DOHH2 (cell line): ENCODE results near the gene TFCP2L1.
"Not testable (repeated sequence)": the region's sequence is repeated elsewhere in the genome, so short reads cannot be mapped to it uniquely, and the experiment has no call there.

Experiments used
- H3F3A ChIP-seq: fragments of 200-600 bp; sonication (generic), shearing (Covaris generic); 2 replicates; pipeline ENCODE4 v1.6.0; 2016; ENCODE audit warnings: antibody characterized with exemption, mild to moderate bottlenecking; ENCODE audit not compliant: control insufficient read depth, insufficient read depth
- H3K27ac ChIP-seq: fragments of 200-600 bp; sonication (generic); 2 replicates; pipeline ENCODE4 v1.5.1; 2014; ENCODE audit warnings: low read depth, mild to moderate bottlenecking, low read length, moderate library complexity
- H3K27me3 ChIP-seq: fragments of 200-600 bp; sonication (generic); 2 replicates; pipeline ENCODE4 v1.6.1; 2014; ENCODE audit warnings: mild to moderate bottlenecking, low read length, mixed read lengths; ENCODE audit not compliant: control insufficient read depth
- H3K36me3 ChIP-seq: fragments of 200-600 bp; sonication (generic); 2 replicates; pipeline ENCODE4 v1.6.1; 2014; ENCODE audit warnings: mild to moderate bottlenecking, low read length, moderate library complexity, mixed read lengths; ENCODE audit not compliant: control insufficient read depth
- H3K4me1 ChIP-seq: fragments of 200-600 bp; sonication (generic); 2 replicates; pipeline ENCODE4 v1.6.1; 2014; ENCODE audit warnings: mild to moderate bottlenecking, low read length, mixed read lengths; ENCODE audit not compliant: control insufficient read depth
- H3K4me2 ChIP-seq: fragments of 200-600 bp; sonication (generic); 2 replicates; pipeline ENCODE4 v1.6.0; 2014; ENCODE audit warnings: mild to moderate bottlenecking, low read length, moderate library complexity
- H3K4me3 ChIP-seq: fragments of 200-600 bp; sonication (generic); 2 replicates; pipeline ENCODE4 v1.5.1; 2014; ENCODE audit warnings: mild to moderate bottlenecking, low read length, mixed read lengths
- H3K79me2 ChIP-seq: fragments of 200-600 bp; sonication (generic); 2 replicates; pipeline ENCODE4 v1.6.1; 2014; ENCODE audit warnings: mild to moderate bottlenecking, low read length, mixed read lengths; ENCODE audit not compliant: control insufficient read depth
- H3K9me2 ChIP-seq: fragments of 200-600 bp; sonication (generic); replicated peaks from 2 replicates; pipeline ENCODE4 v1.6.1; 2014; ENCODE audit warnings: mild to moderate bottlenecking, low read length, mixed read lengths; ENCODE audit not compliant: control insufficient read depth
- H3K9me3 ChIP-seq: fragments of 200-600 bp; sonication (generic); 2 replicates; pipeline ENCODE4 v1.6.1; 2014; ENCODE audit warnings: antibody characterized with exemption, low read length, mixed read lengths; ENCODE audit not compliant: control insufficient read depth, insufficient read depth
- H4K20me1 ChIP-seq: fragments of 200-600 bp; sonication (generic); 2 replicates; pipeline ENCODE4 v1.6.0; 2014; ENCODE audit warnings: low read depth, mild to moderate bottlenecking, antibody characterized with exemption, low read length, moderate library complexity; ENCODE audit not compliant: control insufficient read depth, insufficient read depth
- EZH2phosphoT487 ChIP-seq: fragments of 200-600 bp; sonication (generic); IDR thresholded peaks from 2 replicates; pipeline ENCODE4 v1.6.1; 2017; ENCODE audit warnings: borderline replicate concordance, mild to moderate bottlenecking, antibody characterized with exemption, low read length, moderate library complexity, mixed read lengths
- TF ChIP-seq, protein P1 (sequence below): fragments of 200-600 bp; sonication (generic); IDR thresholded peaks from one replicate; pipeline ENCODE4 v1.5.1; 2014; ENCODE audit warnings: antibody characterized with exemption, mild to moderate bottlenecking, low read depth, low read length; ENCODE audit not compliant: poor library complexity, severe bottlenecking

TFCP2L1 gene

DNA sequence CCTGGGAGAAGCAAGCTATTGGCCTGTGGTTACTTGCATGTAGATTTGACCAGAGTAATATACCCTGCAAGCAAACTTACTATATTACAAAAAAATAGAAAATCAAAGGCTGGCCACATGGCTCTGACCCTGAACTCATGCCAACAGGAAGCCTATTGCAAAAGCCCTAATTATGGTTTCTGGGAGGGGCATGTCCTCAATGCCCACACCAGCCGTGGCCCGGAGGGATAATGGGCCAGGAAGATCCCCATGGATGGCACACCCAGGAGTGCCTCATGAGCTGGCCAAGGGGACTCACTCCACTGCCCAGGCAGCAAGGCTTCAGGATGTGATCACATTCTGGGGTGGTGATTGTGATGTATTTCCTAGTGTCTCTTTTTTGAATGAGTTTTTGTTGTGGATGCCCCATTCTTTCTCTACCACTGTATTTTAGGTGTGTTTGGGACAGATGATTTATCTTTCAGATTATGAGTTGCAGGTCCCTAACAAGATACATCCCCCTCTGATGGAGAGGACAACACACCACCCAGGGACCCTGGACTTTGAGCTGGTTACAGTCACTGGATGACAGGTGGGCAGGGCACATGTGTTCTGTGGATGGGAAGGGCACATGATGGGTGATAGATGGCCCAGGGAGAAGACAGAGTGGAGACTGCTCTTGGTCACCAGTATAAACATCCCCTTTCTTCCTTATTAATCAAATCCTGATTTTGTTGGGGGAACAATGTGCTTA, 18.7 kb upstream of the TFCP2L1 start:
- H3F3A ChIP-seq = no peaks in the 10 kb centered on the region
- no peaks in the 10 kb centered on the region for H3K9me3 ChIP-seq
- TF ChIP-seq EZH2phosphoT487 = no peak
- TF ChIP-seq, protein P1, sequence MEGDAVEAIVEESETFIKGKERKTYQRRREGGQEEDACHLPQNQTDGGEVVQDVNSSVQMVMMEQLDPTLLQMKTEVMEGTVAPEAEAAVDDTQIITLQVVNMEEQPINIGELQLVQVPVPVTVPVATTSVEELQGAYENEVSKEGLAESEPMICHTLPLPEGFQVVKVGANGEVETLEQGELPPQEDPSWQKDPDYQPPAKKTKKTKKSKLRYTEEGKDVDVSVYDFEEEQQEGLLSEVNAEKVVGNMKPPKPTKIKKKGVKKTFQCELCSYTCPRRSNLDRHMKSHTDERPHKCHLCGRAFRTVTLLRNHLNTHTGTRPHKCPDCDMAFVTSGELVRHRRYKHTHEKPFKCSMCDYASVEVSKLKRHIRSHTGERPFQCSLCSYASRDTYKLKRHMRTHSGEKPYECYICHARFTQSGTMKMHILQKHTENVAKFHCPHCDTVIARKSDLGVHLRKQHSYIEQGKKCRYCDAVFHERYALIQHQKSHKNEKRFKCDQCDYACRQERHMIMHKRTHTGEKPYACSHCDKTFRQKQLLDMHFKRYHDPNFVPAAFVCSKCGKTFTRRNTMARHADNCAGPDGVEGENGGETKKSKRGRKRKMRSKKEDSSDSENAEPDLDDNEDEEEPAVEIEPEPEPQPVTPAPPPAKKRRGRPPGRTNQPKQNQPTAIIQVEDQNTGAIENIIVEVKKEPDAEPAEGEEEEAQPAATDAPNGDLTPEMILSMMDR = no peak
- H3K4me2 ChIP-seq = no peak overlapping the region
- peaks cover 20% of the 10 kb centered on the region for H3K27me3 ChIP-seq
- no peaks in the 10 kb centered on the region for H3K79me2 ChIP-seq
- H3K4me1 ChIP-seq = no peaks in the 10 kb centered on the region
- H3K4me3 ChIP-seq = no peak overlapping the region
- no peaks in the 10 kb centered on the region for H3K9me2 ChIP-seq
- no peak overlapping the region for H3K27ac ChIP-seq
- H3K36me3 ChIP-seq = no peaks in the 10 kb centered on the region
- no peaks in the 10 kb centered on the region for H4K20me1 ChIP-seq

DNA sequence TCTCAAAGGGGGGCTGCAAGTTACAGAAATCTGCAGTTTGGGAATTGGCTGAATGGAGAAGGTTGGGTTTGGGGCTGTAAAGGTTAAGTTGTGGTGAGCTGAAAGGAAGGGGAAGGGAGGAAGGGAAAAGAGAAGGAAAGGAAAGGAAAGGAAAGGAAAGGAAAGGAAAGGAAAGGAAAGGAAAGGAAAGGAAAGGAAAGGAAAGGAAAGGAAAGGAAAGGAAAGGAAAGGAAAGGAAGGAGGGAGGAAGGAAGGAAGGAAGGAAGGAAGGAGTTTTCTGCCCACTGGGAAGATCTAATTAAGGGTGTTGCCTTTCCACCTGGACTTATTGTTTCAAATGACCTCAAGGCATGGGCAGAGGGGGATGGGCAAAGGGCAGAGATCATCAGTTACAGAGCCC, 16.2 kb upstream of the TFCP2L1 start:
- not testable (repeated sequence) for H3K4me3 ChIP-seq, H3K9me2 ChIP-seq, H3K4me1 ChIP-seq, H3K4me2 ChIP-seq, H3F3A ChIP-seq, H3K9me3 ChIP-seq, H3K36me3 ChIP-seq, H3K27ac ChIP-seq, H3K27me3 ChIP-seq, H3K79me2 ChIP-seq, H4K20me1 ChIP-seq

DNA sequence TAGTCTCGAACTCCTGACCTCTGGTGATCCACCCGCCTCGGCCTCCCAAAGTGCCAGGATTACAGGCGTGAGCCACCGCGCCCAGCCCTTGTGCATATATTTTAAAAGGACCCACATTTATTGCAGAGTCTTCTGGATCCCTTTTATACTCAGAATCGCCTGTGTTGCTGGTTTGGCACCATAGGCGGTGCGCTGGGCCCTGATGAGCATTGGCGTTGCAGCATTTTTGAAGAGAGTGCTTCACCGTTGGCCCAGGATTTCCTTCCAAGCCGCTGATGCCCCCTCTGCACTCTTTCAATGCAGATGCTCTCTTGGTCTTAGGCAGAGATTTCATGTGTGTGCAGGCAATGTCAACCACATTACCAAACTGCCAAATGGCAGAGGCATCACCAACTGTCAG, 13.5 kb upstream of the TFCP2L1 start:
- Histone ChIP-seq H3K4me3 (no peak overlapping the region), H3K4me1 (no peaks in the 10 kb centered on the region), H3K9me2 (no peaks in the 10 kb centered on the region), H3F3A (no peaks in the 10 kb centered on the region), H4K20me1 (no peaks in the 10 kb centered on the region), H3K27me3 (no peaks in the 10 kb centered on the region), H3K9me3 (no peaks in the 10 kb centered on the region), H3K27ac (no peak overlapping the region), H3K79me2 (no peaks in the 10 kb centered on the region), H3K36me3 (no peaks in the 10 kb centered on the region), H3K4me2 (no peak overlapping the region)
- no peak for TF ChIP-seq EZH2phosphoT487
- TF ChIP-seq, protein P1 = no peak

- not testable (repeated sequence) for H3K4me2 ChIP-seq, H3K79me2 ChIP-seq, H3K4me1 ChIP-seq, H3K9me3 ChIP-seq, H3K27me3 ChIP-seq, H3K27ac ChIP-seq, H3F3A ChIP-seq, H3K9me2 ChIP-seq, H4K20me1 ChIP-seq, H3K36me3 ChIP-seq, H3K4me3 ChIP-seq
Observed at GRCh38 chr2:121297866-121298265, 12.9 kb upstream of the TFCP2L1 start.
